ENCODE results near the gene ESYT2. TPM values are rescaled to one million over a fixed set of nuclear protein-coding genes. Genes with fewer than 3 reads are reported as not detected.
"Not testable (repeated sequence)": the region's sequence is repeated elsewhere in the genome, so short reads cannot be mapped to it uniquely, and the experiment has no call there.

The ESYT2 gene
- total RNA-seq, 5 donors from 2014 or later (not counting 1 experiment from before 2014, with no cell fraction given), result 99.0 to 122 (median 116) TPM

DNA sequence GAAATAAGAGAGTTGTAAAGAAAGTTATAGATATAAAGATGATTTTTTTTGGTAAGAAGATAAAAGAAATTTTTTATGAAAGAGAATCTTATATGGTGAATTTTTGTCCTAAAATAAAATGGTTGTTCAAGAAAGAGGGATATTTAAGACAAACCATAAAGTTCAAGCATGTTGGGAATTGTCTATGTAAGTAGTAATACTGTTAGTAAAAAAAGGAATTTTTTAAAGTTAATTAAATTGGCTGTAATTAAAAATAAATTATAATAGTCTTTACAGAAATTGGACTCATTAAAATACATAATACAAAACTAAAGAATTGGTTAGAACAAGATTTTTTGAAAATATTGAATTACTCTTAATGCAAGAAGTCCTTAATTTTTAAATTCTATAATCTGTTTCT lies 17.0 kb upstream of the ESYT2 start:
- Mint-ChIP-seq H3K9me3 (no peaks in the 10 kb centered on the region), H3K27ac (no peak overlapping the region), H3K4me3 (no peak overlapping the region), H3K27me3 (no peaks in the 10 kb centered on the region), H3K36me3 (no peaks in the 10 kb centered on the region), H3K4me1 (peaks cover 26 to 40% (median 27%) of the 10 kb centered on the region in 3 donors)
- Histone ChIP-seq H3K4me1 (ENCODE audit: control insufficient read depth in 1 of 2, extremely low read depth in 1 of 2, insufficient read depth in 2 of 2, low read length in 2 of 2) (peaks cover 12 to 14% of the 10 kb centered on the region in 2 experiments), H3K27ac (ENCODE audit: low read length) (no peak overlapping the region), H3K4me3 (ENCODE audit: control insufficient read depth in 1 of 2, extremely low read depth in 1 of 2, low read length in 1 of 2) (no peak overlapping the region), H3K9me3 (no peaks in the 10 kb centered on the region), H3K27me3 (replicated peaks in 1 of 2; ENCODE audit: control insufficient read depth in 2 of 2, extremely low read depth in 1 of 2, insufficient read depth in 2 of 2, low read length in 1 of 2) (no peaks in the 10 kb centered on the region), H3K36me3 (ENCODE audit: control insufficient read depth in 2 of 2, extremely low read depth in 1 of 2, insufficient read depth in 1 of 2, low read length in 1 of 2) (no peaks in the 10 kb centered on the region)
- no peak for ATAC-seq (replicated peaks in 1 of 4)
- no peak for DNase-seq
- ChIA-PET CTCF (interaction anchor here in 1 of 2 donors (1.6 kb wide), 1 partner anchor 18 kb away, joined by 7 read pairs; no protein-coding TSS in a partner anchor), POLR2A (interaction anchor here in 1 of 2 donors (1.2 kb wide), 1 partner anchor 12 kb away, joined by 4 read pairs; no protein-coding TSS in a partner anchor)

DNA sequence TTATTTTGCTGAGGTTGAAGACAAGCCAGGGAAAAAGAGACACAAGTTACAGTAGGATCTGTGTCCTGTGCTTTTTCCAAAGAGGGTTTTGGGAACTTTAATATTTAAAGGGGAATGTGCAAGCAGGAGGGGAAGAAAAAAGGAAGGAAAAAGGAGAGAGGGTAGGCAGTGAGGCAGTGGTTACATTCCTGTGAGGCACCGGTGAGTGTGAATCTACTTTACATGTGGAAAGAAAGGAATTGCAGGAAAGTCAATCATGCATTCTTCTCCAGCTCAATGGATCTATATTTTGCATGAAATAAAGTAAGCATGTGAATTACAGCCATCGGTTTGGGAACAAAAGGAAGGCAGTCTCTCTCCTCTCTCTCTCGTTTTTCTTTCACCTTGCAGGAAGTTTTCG lies 14.5 kb upstream of the ESYT2 start:
- Histone ChIP-seq H3K27me3 (replicated peaks in 1 of 2; ENCODE audit: control insufficient read depth in 2 of 2, extremely low read depth in 1 of 2, insufficient read depth in 2 of 2, low read length in 1 of 2) (no peaks in the 10 kb centered on the region), H3K9me3 (no peaks in the 10 kb centered on the region), H3K36me3 (ENCODE audit: control insufficient read depth in 2 of 2, extremely low read depth in 1 of 2, insufficient read depth in 1 of 2, low read length in 1 of 2) (no peaks in the 10 kb centered on the region), H3K27ac (ENCODE audit: low read length) (no peak overlapping the region), H3K4me3 (ENCODE audit: control insufficient read depth in 1 of 2, extremely low read depth in 1 of 2, low read length in 1 of 2) (no peak overlapping the region), H3K4me1 (ENCODE audit: control insufficient read depth in 1 of 2, extremely low read depth in 1 of 2, insufficient read depth in 2 of 2, low read length in 2 of 2) (peaks cover 12 to 14% of the 10 kb centered on the region in 2 experiments)
- H3K36me3 Mint-ChIP-seq, result no peaks in the 10 kb centered on the region
- H3K27ac Mint-ChIP-seq, result no peak overlapping the region
- ATAC-seq (replicated peaks in 1 of 4) (no peak), DNase-seq (no peak)
- 100% methylated on average over 1 of the region's 4 CpGs for WGBS (ENCODE audit: insufficient coverage)
- H3K4me3 Mint-ChIP-seq, result no peak overlapping the region
- H3K27me3 Mint-ChIP-seq, result no peaks in the 10 kb centered on the region
- H3K4me1 Mint-ChIP-seq, result peaks cover 25 to 33% (median 26%) of the 10 kb centered on the region in 3 donors
- CTCF ChIA-PET, result no interaction called here
- POLR2A ChIA-PET, result no interaction called here
- H3K9me3 Mint-ChIP-seq, result no peaks in the 10 kb centered on the region

DNA sequence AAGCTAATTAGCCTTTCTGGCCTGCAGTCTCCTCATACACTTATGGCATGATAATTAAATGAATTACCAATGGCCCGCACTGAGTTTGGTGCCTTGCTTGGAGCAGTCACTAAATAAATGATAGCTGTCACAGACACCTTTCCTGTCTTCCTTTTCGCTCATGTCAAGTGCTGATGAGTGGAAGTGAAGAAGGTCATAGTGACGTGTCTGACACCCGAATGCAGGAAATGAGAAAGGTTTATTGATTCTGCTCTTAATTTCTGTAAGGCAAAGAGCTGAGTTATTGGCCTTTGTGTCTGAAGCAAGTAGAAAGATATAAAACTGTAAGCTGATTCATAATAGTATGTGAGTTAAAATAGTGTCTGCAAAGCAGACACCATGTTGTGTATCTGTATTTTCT lies 13.2 kb upstream of the ESYT2 start:
- H3K9me3 Mint-ChIP-seq, result no peaks in the 10 kb centered on the region
- ATAC-seq (replicated peaks in 1 of 4) (peak in 3 of 4 experiments; percentile 50 to 85 (median 51)), DNase-seq (peak in 1 of 35 experiments; percentile 15)
- Histone ChIP-seq H3K4me1 (ENCODE audit: control insufficient read depth in 1 of 2, extremely low read depth in 1 of 2, insufficient read depth in 2 of 2, low read length in 2 of 2) (peaks cover 7 to 9% of the 10 kb centered on the region in 2 experiments), H3K4me3 (ENCODE audit: control insufficient read depth in 1 of 2, extremely low read depth in 1 of 2, low read length in 1 of 2) (no peak overlapping the region), H3K9me3 (no peaks in the 10 kb centered on the region), H3K36me3 (ENCODE audit: control insufficient read depth in 2 of 2, extremely low read depth in 1 of 2, insufficient read depth in 1 of 2, low read length in 1 of 2) (no peaks in the 10 kb centered on the region), H3K27ac (ENCODE audit: low read length) (peak overlapping the region; percentile 21), H3K27me3 (replicated peaks in 1 of 2; ENCODE audit: control insufficient read depth in 2 of 2, extremely low read depth in 1 of 2, insufficient read depth in 2 of 2, low read length in 1 of 2) (no peaks in the 10 kb centered on the region)
- 34% methylated on average over 4 of the region's 4 CpGs for WGBS (ENCODE audit: insufficient coverage)
- ChIA-PET CTCF (no interaction called here), POLR2A (interaction anchor here (0.6 to 1.5 kb wide), 2 partner anchors 15 to 24 kb away, joined by 4 to 5 read pairs; no protein-coding TSS in a partner anchor)
- no peak overlapping the region for H3K4me3 Mint-ChIP-seq
- peaks cover 16 to 23% (median 17%) of the 10 kb centered on the region in 3 donors for H3K4me1 Mint-ChIP-seq
- H3K36me3 Mint-ChIP-seq, result no peaks in the 10 kb centered on the region
- no peaks in the 10 kb centered on the region for H3K27me3 Mint-ChIP-seq
- H3K27ac Mint-ChIP-seq, result peak overlapping the region; percentile 78 to 86

DNA sequence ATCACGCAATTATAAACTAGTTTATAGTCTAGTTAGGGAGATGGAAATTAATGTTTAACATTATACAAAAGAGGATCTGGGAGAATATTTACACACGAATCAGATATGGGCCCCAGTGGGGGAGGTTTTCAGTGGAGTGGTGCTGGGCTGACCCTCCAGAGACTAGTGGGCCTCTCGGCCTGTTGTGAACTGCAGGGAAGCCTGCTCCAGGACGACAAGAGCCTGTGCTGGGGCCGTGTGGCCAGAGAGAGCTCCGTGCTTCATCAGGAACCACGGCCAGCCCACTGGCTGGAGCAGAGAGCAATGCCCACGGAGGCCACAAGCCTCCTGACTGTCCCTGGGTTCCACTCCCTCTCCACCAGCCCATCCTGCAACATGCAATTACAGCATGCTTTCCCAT lies 11.3 kb upstream of the ESYT2 start:
- ATAC-seq (replicated peaks in 1 of 4) (no peak), DNase-seq (no peak)
- H3K4me1 ChIP-seq (ENCODE audit: control insufficient read depth in 1 of 2, extremely low read depth in 1 of 2, insufficient read depth in 2 of 2, low read length in 2 of 2), result peaks cover 3 to 4% of the 10 kb centered on the region in 2 experiments
- H3K4me3 Mint-ChIP-seq, result no peak overlapping the region
- no peak overlapping the region for H3K27ac Mint-ChIP-seq
- POLR2A ChIA-PET, result no interaction called here
- H3K36me3 ChIP-seq (ENCODE audit: control insufficient read depth in 2 of 2, extremely low read depth in 1 of 2, insufficient read depth in 1 of 2, low read length in 1 of 2), result no peaks in the 10 kb centered on the region
- no peaks in the 10 kb centered on the region for H3K27me3 Mint-ChIP-seq
- H3K4me3 ChIP-seq (ENCODE audit: control insufficient read depth in 1 of 2, extremely low read depth in 1 of 2, low read length in 1 of 2), result no peak overlapping the region
- H3K9me3 Mint-ChIP-seq, result no peaks in the 10 kb centered on the region
- H3K27ac ChIP-seq (ENCODE audit: low read length), result no peak overlapping the region
- WGBS (ENCODE audit: insufficient coverage), result 81% methylated on average over 7 of the region's 8 CpGs
- H3K27me3 ChIP-seq (replicated peaks in 1 of 2; ENCODE audit: control insufficient read depth in 2 of 2, extremely low read depth in 1 of 2, insufficient read depth in 2 of 2, low read length in 1 of 2), result peaks cover 0 to 2% of the 10 kb centered on the region in 2 experiments
- CTCF ChIA-PET, result no interaction called here
- H3K36me3 Mint-ChIP-seq, result no peaks in the 10 kb centered on the region
- H3K9me3 ChIP-seq, result no peaks in the 10 kb centered on the region
- peaks cover 9 to 15% (median 9%) of the 10 kb centered on the region in 3 donors for H3K4me1 Mint-ChIP-seq

DNA sequence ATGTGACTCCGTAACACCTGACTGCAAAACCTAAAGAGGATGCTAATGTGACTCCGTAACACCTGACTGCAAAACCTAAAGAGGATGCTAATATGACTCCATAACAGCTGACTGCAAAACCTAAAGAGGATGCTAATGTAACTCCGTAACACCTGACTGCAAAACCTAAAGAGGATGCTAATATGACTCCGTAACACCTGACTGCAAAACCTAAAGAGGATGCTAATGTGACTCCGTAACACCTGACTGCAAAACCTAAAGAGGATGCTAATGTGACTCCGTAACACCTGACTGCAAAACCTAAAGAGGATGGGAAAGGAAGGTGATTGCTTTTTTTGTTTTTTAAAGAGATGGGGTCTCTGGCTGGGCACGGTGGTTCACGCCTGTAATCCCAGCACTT lies 9.9 kb upstream of the ESYT2 start:
- ATAC-seq (replicated peaks in 1 of 4); H3K9me3 Mint-ChIP-seq; CTCF ChIA-PET; H3K9me3 ChIP-seq; H3K27ac Mint-ChIP-seq; DNase-seq; H3K36me3 ChIP-seq (ENCODE audit: control insufficient read depth in 2 of 2, extremely low read depth in 1 of 2, insufficient read depth in 1 of 2, low read length in 1 of 2); H3K4me1 ChIP-seq (ENCODE audit: control insufficient read depth in 1 of 2, extremely low read depth in 1 of 2, insufficient read depth in 2 of 2, low read length in 2 of 2); H3K27me3 Mint-ChIP-seq; POLR2A ChIA-PET; H3K27me3 ChIP-seq (replicated peaks in 1 of 2; ENCODE audit: control insufficient read depth in 2 of 2, extremely low read depth in 1 of 2, insufficient read depth in 2 of 2, low read length in 1 of 2); H3K4me3 Mint-ChIP-seq; H3K36me3 Mint-ChIP-seq; H3K27ac ChIP-seq (ENCODE audit: low read length); H3K4me3 ChIP-seq (ENCODE audit: control insufficient read depth in 1 of 2, extremely low read depth in 1 of 2, low read length in 1 of 2): not testable (repeated sequence)
- peaks cover 9 to 15% (median 9%) of the 10 kb centered on the region in 3 donors for H3K4me1 Mint-ChIP-seq
- 100% methylated on average over 3 of the region's 8 CpGs for WGBS (ENCODE audit: insufficient coverage)

DNA sequence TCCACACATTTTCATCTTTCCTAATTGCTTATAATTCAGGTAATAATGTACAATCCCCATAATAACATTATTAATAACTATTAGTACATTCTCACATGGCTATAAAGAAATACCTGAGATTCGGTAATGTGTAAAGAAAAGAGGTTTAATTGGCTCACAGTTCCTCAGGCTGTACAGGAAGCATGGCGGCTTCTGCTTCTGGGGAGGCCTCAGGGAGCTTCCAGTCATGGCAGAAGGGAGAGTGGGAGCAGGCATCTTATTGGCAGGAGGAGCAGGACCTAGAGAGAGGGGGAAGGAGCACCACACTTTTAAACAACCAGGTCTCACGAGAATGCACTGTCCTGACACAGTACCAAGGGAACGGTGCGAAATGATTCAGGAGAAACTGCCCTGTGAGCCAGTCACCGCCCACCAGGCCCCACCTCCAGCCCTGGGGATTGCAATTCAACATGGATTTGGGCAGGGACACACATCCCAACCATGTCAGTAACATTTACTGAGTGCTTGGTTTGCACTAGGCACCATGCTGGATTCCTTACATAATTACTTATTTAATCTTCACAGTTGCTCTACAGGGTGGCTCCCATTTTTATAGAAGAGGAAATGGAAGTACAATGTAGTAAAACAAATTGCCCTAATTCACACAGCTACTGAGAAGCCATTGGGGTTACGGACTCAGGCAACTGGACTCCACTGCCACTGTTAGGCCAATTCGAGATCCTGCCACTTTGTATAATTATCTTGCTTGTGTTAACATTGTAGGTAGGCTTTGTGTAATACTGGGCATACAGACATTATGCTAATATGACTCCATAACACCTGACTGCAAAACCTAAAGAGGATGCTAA lies 8.7 kb upstream of the ESYT2 start:
- 86% methylated on average over 4 of the region's 8 CpGs for WGBS (ENCODE audit: insufficient coverage)
- POLR2A ChIA-PET, result no interaction called here
- no peaks in the 10 kb centered on the region for H3K36me3 ChIP-seq (ENCODE audit: control insufficient read depth in 2 of 2, extremely low read depth in 1 of 2, insufficient read depth in 1 of 2, low read length in 1 of 2)
- H3K27me3 ChIP-seq (replicated peaks in 1 of 2; ENCODE audit: control insufficient read depth in 2 of 2, extremely low read depth in 1 of 2, insufficient read depth in 2 of 2, low read length in 1 of 2), result peaks cover 0 to 2% of the 10 kb centered on the region in 2 experiments
- Mint-ChIP-seq H3K4me1 (peaks cover 8 to 13% (median 9%) of the 10 kb centered on the region in 3 donors), H3K27me3 (no peaks in the 10 kb centered on the region), H3K9me3 (no peaks in the 10 kb centered on the region), H3K36me3 (no peaks in the 10 kb centered on the region), H3K27ac (no peak overlapping the region), H3K4me3 (no peak overlapping the region)
- H3K9me3 ChIP-seq, result no peaks in the 10 kb centered on the region
- CTCF ChIA-PET, result no interaction called here
- no peak for DNase-seq
- peaks cover 3 to 4% of the 10 kb centered on the region in 2 experiments for H3K4me1 ChIP-seq (ENCODE audit: control insufficient read depth in 1 of 2, extremely low read depth in 1 of 2, insufficient read depth in 2 of 2, low read length in 2 of 2)
- no peak for ATAC-seq (replicated peaks in 1 of 4)
- H3K27ac ChIP-seq (ENCODE audit: low read length), result no peak overlapping the region
- no peak overlapping the region for H3K4me3 ChIP-seq (ENCODE audit: control insufficient read depth in 1 of 2, extremely low read depth in 1 of 2, low read length in 1 of 2)

Measured in T-cell (primary cell).